Endothelial cell of umbilical vein (primary cell): ENCODE results near the gene DRD1. TPM values are rescaled to one million over a fixed set of nuclear protein-coding genes. Genes with fewer than 3 reads are reported as not detected.

Source experiments
- BruUV-seq: library from RNA; stranded (reverse); fragments of 400-500 nt; replicated peaks from 2 replicates; lab custom pipeline; 2021; lab: Mats Ljungman, UMichigan
- CTCF ChIA-PET: fragments of 300-600, 350-600 bp; sonication (Branson Sonifier 250); formaldehyde crosslinking; loops from one replicate; lab custom pipeline; 2021; ENCODE audit warnings: antibody characterized with exemption, inconsistent platforms; lab: Charles Lee
- POLR2A ChIA-PET: fragments of 300-600, 350-600 bp; sonication (Branson Sonifier 250); formaldehyde crosslinking; loops from one replicate; lab custom pipeline; 2021; ENCODE audit warnings: antibody characterized with exemption, inconsistent platforms; lab: Charles Lee
- DNase-seq: peaks from one replicate; pipeline ENCODE4 v3.0.0-alpha.2; 2011; ENCODE audit warnings: low read depth, low spot score
- FAIRE-seq: peaks from 2 replicates; lab custom pipeline; 2011; peaks lifted over from hg19 to GRCh38; lab: Jason Lieb, UNC
- H2AFZ ChIP-seq: 2 replicates; pipeline ENCODE4 v1.6.0; 2012; ENCODE audit warnings: low read depth, low read length, control low read depth, inconsistent platforms
- H3K27ac ChIP-seq: 2 replicates; pipeline ENCODE4 v1.5.1; 2011; ENCODE audit warnings: low read depth, mild to moderate bottlenecking, control low read depth, low read length, moderate library complexity; ENCODE audit not compliant: insufficient read depth
- H3K27me3 ChIP-seq, 2 experiments: 2 replicates each; pipeline versions ENCODE4 v1.6.0 to v1.6.1; 2011; ENCODE audit warnings: low read length in 2 of 2, mixed read lengths in 1 of 2; ENCODE audit not compliant: control insufficient read depth in 2 of 2, insufficient read depth in 2 of 2
- H3K36me3 ChIP-seq, 2 experiments: 2 replicates in 1 of 2; 3 replicates in 1 of 2; pipeline ENCODE4 v1.5.1; 2011; ENCODE audit warnings: low read length in 2 of 2, mild to moderate bottlenecking in 1 of 2, moderate library complexity in 1 of 2; ENCODE audit not compliant: control insufficient read depth in 2 of 2, insufficient read depth in 2 of 2; ENCODE audit errors: extremely low read depth in 1 of 2
- H3K4me1 ChIP-seq: 3 replicates; pipeline ENCODE4 v1.5.1; 2011; ENCODE audit warnings: mild to moderate bottlenecking, low read length; ENCODE audit not compliant: control insufficient read depth, insufficient read depth; ENCODE audit errors: extremely low read depth
- H3K4me2 ChIP-seq: 2 replicates; pipeline ENCODE4 v1.6.1; 2011; ENCODE audit warnings: low read length, control low read depth, mixed read lengths; ENCODE audit not compliant: insufficient read depth
- H3K4me3 ChIP-seq, 3 experiments: fragments of 200-600 bp in 1 of 3; sonication (generic), shearing (Covaris generic) in 1 of 3; replicated peaks in 1 of 3; 2 replicates each; pipeline ENCODE4 v1.5.1; 2011 to 2016; ENCODE audit warnings: control low read depth in 3 of 3, low read length in 3 of 3, mild to moderate bottlenecking in 2 of 3, inconsistent platforms in 1 of 3, low read depth in 1 of 3, moderate library complexity in 1 of 3; ENCODE audit not compliant: insufficient read depth in 1 of 3
- H3K79me2 ChIP-seq: 2 replicates; pipeline ENCODE4 v1.6.0; 2012; ENCODE audit warnings: low read length, inconsistent platforms; ENCODE audit not compliant: control insufficient read depth, insufficient read depth
- H3K9ac ChIP-seq: replicated peaks from 2 replicates; pipeline ENCODE3; 2011; ENCODE audit warnings: low read length, control low read depth; ENCODE audit not compliant: insufficient read depth; ENCODE audit errors: extremely low read depth
- H3K9me1 ChIP-seq: replicated peaks from 3 replicates; pipeline ENCODE4 v1.6.0; 2011; ENCODE audit warnings: mild to moderate bottlenecking, low read length; ENCODE audit not compliant: control insufficient read depth, insufficient read depth; ENCODE audit errors: extremely low read depth
- H3K9me3 ChIP-seq: replicated peaks from 2 replicates; pipeline ENCODE4 v1.5.1; 2012; ENCODE audit warnings: low read length, inconsistent platforms; ENCODE audit not compliant: control insufficient read depth, insufficient read depth
- H4K20me1 ChIP-seq: replicated peaks from 2 replicates; pipeline ENCODE3; 2011; ENCODE audit warnings: mild to moderate bottlenecking, low read length; ENCODE audit not compliant: control insufficient read depth, insufficient read depth; ENCODE audit errors: extremely low read depth
- EZH2 ChIP-seq: IDR thresholded peaks from 2 replicates; pipeline ENCODE4 v1.6.1; 2012; ENCODE audit warnings: borderline replicate concordance, low read depth, mild to moderate bottlenecking, moderate library complexity, low read length, inconsistent platforms; ENCODE audit not compliant: severe bottlenecking
- FOS ChIP-seq: IDR thresholded peaks from 2 replicates; pipeline ENCODE4 v1.6.1; 2011; ENCODE audit warnings: mild to moderate bottlenecking, low read length, moderate library complexity, borderline replicate concordance; ENCODE audit not compliant: insufficient read depth
- GATA2 ChIP-seq: IDR thresholded peaks from 2 replicates; pipeline ENCODE4 v1.7.0; 2011; ENCODE audit warnings: low read depth, mild to moderate bottlenecking, moderate library complexity, mixed read lengths, low read length; ENCODE audit not compliant: insufficient read length, insufficient read depth
- JUN ChIP-seq: IDR thresholded peaks from 2 replicates; pipeline ENCODE4 v1.6.1; 2011; ENCODE audit warnings: borderline replicate concordance, low read depth; ENCODE audit not compliant: insufficient read length, insufficient read depth
- MYC ChIP-seq: IDR thresholded peaks from one replicate; pipeline ENCODE4 v1.6.1; 2011; ENCODE audit warnings: mild to moderate bottlenecking, low read depth, low read length
- POLR2A ChIP-seq: IDR thresholded peaks from 2 replicates; pipeline ENCODE4 v1.6.1; 2012; ENCODE audit warnings: low read depth, mild to moderate bottlenecking, control low read depth, low read length
- POLR2AphosphoS5 ChIP-seq: IDR thresholded peaks from 2 replicates; pipeline ENCODE4 v1.6.1; 2012; ENCODE audit warnings: low read depth, mild to moderate bottlenecking, control low read depth, low read length, moderate library complexity; ENCODE audit not compliant: insufficient read depth
- dilution Hi-C: fragments of 300-500 bp; cut with MboI; formaldehyde crosslinking; loops from one replicate; pipeline ENCODE4 v1.15.0; 2019; ENCODE audit warnings: low sequenced_read_pairs; ENCODE audit not compliant: extremely low pct_ligation_motif_present
- intact Hi-C: fragments of 100-400 bp; cut with micrococcal nuclease; formaldehyde crosslinking; loops from one replicate; pipeline ENCODE4 v1.10.0; 2022
- polyA plus RNA-seq, 4 experiments: library from polyadenylated mRNA; depleted of rRNA in 3 of 4; stranded (reverse) in 3 of 4; unstranded in 1 of 4; fragments of >200 nt; gene quantifications; 2 replicates each; pipeline versions ENCODE4 v1.2.1 to v1.2.3, GENCODE V29; 2011 to 2012; ENCODE audit warnings: missing spikeins in 1 of 4
- total RNA-seq: library from RNA; stranded (reverse); gene quantifications from 2 replicates; pipeline ENCODE4 v1.2.3, GENCODE V29; 2021
- TF ChIP-seq, protein P1 (sequence below), 2 donors: IDR thresholded peaks; 1 replicate in 1 of 2; 2 replicates in 1 of 2; pipeline ENCODE4 v1.5.1; 2011; ENCODE audit warnings: low read length in 2 of 2, mild to moderate bottlenecking in 2 of 2, moderate library complexity in 2 of 2, control low read depth in 1 of 2, inconsistent platforms in 1 of 2, low read depth in 1 of 2; ENCODE audit not compliant: insufficient read depth in 1 of 2; ENCODE audit errors: extremely low read depth in 1 of 2
- TF ChIP-seq, protein P2 (sequence below): IDR thresholded peaks from 2 replicates; pipeline ENCODE4 v1.6.1; 2011; ENCODE audit not compliant: insufficient read depth, insufficient read length

The DRD1 gene
- total and polyA plus RNA-seq, 2 donors (not counting 3 experiments of a cell fraction or from before 2014, with no cell fraction given): not detected

DNA sequence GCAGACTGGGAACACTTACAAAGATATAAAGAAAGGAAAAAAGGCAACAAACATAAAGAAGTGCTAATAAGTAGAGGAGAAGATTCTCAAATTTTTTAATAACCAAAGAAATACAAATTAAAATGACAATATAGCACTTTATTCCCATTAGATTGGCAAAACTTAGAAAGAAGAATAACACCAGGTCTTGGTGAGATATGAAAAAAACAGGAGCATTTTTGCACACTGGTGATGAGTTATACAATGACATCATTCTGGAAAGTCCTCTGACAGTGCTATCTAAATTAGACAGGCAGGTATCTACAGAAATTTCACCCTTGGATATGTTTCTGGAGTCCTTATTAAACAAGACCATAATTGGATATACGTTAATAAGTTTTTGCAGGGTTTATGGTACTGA, 24.9 kb upstream of the DRD1 start:
- ChIA-PET POLR2A (no interaction called here), CTCF (no interaction called here)
- Histone ChIP-seq H3K9me3 (no peaks in the 10 kb centered on the region), H3K79me2 (no peaks in the 10 kb centered on the region), H3K27ac (no peak overlapping the region), H3K9ac (no peak overlapping the region), H3K4me1 (no peaks in the 10 kb centered on the region), H3K9me1 (no peaks in the 10 kb centered on the region), H3K27me3 (peaks cover 0 to 4% of the 10 kb centered on the region in 2 experiments), H3K36me3 (no peaks in the 10 kb centered on the region), H3K4me2 (no peak overlapping the region), H4K20me1 (no peaks in the 10 kb centered on the region), H3K4me3 (no peak overlapping the region), H2AFZ (no peak overlapping the region)
- DNase-seq (no peak), FAIRE-seq (no peak)
- TF ChIP-seq MYC: no peak
- TF ChIP-seq, protein P1, sequence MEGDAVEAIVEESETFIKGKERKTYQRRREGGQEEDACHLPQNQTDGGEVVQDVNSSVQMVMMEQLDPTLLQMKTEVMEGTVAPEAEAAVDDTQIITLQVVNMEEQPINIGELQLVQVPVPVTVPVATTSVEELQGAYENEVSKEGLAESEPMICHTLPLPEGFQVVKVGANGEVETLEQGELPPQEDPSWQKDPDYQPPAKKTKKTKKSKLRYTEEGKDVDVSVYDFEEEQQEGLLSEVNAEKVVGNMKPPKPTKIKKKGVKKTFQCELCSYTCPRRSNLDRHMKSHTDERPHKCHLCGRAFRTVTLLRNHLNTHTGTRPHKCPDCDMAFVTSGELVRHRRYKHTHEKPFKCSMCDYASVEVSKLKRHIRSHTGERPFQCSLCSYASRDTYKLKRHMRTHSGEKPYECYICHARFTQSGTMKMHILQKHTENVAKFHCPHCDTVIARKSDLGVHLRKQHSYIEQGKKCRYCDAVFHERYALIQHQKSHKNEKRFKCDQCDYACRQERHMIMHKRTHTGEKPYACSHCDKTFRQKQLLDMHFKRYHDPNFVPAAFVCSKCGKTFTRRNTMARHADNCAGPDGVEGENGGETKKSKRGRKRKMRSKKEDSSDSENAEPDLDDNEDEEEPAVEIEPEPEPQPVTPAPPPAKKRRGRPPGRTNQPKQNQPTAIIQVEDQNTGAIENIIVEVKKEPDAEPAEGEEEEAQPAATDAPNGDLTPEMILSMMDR (IDR thresholded peaks at IDR 0.05; ENCODE audit: extremely low read depth in 1 of 2, insufficient read depth in 1 of 2, low read depth in 1 of 2, low read length in 2 of 2): no peak
- TF ChIP-seq FOS: no peak
- TF ChIP-seq POLR2AphosphoS5: no peak
- TF ChIP-seq POLR2A: no peak
- no peak for TF ChIP-seq EZH2
- TF ChIP-seq GATA2: no peak
- TF ChIP-seq, protein P2, sequence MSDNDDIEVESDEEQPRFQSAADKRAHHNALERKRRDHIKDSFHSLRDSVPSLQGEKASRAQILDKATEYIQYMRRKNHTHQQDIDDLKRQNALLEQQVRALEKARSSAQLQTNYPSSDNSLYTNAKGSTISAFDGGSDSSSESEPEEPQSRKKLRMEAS: no peak
- TF ChIP-seq JUN: no peak
- no TSS peak for BruUV-seq
- intact Hi-C loops: no loop called here
- dilution Hi-C loops: no loop called here
